Activated T-helper 2 cell treated with anti-CD3 and anti-CD28 coated beads, Interferon-gamma antibody, Interleukin-2, Interleukin-4, amounts not matched to agents 10 μg/mL and 5 μg/mL and 100 μg/mL, durations not matched to agents 14 hours and 24 hours and 36 hours (primary cell): ENCODE results near the gene ABCA4. TPM values are rescaled to one million over a fixed set of nuclear protein-coding genes. Genes with fewer than 3 reads are reported as not detected.

Experiments
- DNase-seq: peaks from one replicate; pipeline ENCODE4 v3.0.0; 2021; ENCODE audit warnings: low spot score
- H3K27ac Mint-ChIP-seq: one replicate; pipeline ENCODE4 v1.8.0; 2021; ENCODE audit warnings: mixed read lengths
- H3K27me3 Mint-ChIP-seq: one replicate; pipeline ENCODE4 v1.8.0; 2021; ENCODE audit warnings: low read depth, mixed read lengths
- H3K36me3 Mint-ChIP-seq: one replicate; pipeline ENCODE4 v1.8.0; 2021; ENCODE audit warnings: low read depth, mixed read lengths
- H3K4me1 Mint-ChIP-seq: one replicate; pipeline ENCODE4 v1.8.0; 2021; ENCODE audit warnings: low read depth, mixed read lengths
- H3K4me3 Mint-ChIP-seq: one replicate; pipeline ENCODE4 v1.8.0; 2021; ENCODE audit warnings: low read depth, mild to moderate bottlenecking, moderate library complexity, mixed read lengths
- H3K9me3 Mint-ChIP-seq: one replicate; pipeline ENCODE4 v1.8.0; 2021; ENCODE audit warnings: mixed read lengths
- intact Hi-C: fragments of 100-400 bp; cut with micrococcal nuclease; formaldehyde crosslinking; loops from one replicate; pipeline ENCODE4 v1.15.1; 2023
- total RNA-seq: library from RNA; stranded (reverse); gene quantifications from 2 replicates; pipeline ENCODE4 v1.2.3, GENCODE V29; 2022

ABCA4 gene
- total RNA-seq, 1 donor from 2014 or later = not detected

DNA sequence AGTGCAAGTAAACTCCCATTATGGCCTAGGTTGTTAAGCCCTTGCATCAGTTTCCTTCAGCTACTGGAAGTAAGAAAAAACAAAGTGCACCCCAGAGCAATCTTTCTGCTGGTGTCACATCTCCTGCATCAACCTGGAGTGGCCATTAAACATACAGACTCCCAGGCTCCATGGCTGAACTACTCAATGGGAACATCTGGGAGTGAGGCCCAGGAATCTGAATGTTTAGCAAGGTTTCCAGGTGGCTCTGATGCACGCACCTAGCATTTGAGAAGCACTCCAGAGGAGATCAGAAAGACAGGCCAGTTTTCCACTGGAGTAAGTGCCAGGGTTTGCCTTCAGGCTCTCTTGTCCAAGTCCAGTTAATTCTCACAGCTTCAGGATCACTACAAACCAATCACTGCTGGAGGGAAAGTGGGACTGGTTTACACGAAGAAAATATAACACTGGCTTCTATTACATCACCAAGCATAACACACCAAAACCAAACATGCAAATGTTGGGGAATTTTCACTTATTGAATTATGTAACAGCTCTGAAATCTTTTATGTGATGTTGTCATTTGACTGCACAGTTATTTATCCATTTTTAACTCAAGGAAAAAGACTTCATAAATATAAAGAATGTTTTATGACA, 22.3 kb upstream of the ABCA4 start:
- Mint-ChIP-seq H3K4me3 (no peak overlapping the region), H3K36me3 (no peaks in the 10 kb centered on the region), H3K27ac (no peak overlapping the region), H3K9me3 (no peaks in the 10 kb centered on the region), H3K4me1 (no peaks in the 10 kb centered on the region), H3K27me3 (peaks cover 2% of the 10 kb centered on the region)
- intact Hi-C loops = no loop called here
- no peak for DNase-seq

GRCh38 chr1:94142583-94142982, 21.6 kb upstream of the ABCA4 start:
- Mint-ChIP-seq H3K9me3 (no peaks in the 10 kb centered on the region), H3K27me3 (peaks cover 2% of the 10 kb centered on the region), H3K27ac (no peak overlapping the region), H3K4me1 (no peaks in the 10 kb centered on the region), H3K4me3 (no peak overlapping the region), H3K36me3 (no peaks in the 10 kb centered on the region)
- DNase-seq = no peak
- intact Hi-C loops = no loop called here

DNA sequence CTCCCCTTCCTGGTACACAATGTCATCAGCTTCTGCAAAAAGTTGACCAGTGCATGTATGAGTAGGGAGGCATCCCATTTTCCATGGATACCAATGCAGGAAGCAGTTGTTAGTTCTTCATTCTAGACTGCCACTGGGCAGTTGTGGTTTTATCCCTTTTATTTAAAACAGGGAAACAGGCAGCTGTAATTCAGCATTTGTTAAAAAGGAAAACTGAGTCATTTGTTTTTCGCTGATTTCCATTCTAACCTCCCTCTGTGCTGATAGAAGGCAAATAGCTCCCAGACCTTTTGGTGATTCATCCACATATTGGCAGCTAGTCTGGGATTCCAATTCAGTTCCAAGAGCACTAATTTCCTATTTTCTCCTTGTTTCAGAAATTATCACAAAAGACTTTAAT, 21.1 kb upstream of the ABCA4 start:
- Mint-ChIP-seq H3K27me3 (no peaks in the 10 kb centered on the region), H3K9me3 (no peaks in the 10 kb centered on the region), H3K4me1 (no peaks in the 10 kb centered on the region), H3K4me3 (no peak overlapping the region), H3K36me3 (no peaks in the 10 kb centered on the region), H3K27ac (no peak overlapping the region)
- intact Hi-C loops = no loop called here
- no peak for DNase-seq

GRCh38 chr1:94132111-94132510, 11.2 kb upstream of the ABCA4 start:
- peaks cover 4% of the 10 kb centered on the region for H3K9me3 Mint-ChIP-seq
- DNase-seq = no peak

DNA sequence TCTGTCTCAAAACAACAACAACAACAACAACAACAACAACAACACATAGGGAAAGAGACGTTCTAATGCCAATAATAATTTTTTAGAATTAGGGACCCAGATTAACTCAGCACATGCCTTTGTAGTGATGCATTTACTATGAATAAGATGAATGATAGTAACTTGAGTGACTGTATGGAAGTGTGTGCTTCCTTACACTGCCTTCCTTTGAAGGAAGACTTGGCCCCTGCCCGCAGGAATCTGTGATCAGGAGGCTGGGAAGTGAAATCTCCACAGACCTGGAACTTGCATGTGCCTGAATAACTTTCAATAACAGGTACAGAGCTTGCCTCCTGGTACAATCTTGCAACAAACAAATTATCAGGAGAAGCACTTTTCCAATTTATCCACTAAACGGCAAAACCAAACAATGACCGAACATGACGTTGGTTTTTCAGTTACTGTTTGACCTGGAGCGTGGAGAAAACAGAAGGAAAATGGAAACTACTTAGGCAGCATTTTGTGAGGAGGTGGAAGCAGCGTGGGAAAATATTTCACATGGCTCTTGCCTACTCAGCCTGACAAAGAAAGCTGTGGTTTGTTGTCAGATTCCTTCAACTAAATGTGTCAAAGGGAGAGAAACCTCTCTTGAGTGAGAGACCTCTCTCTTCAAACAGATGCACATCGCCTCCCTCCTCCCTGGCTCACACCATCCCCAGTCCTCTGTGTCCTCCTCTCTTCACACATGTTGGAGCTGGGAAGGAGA, 10.1 kb upstream of the ABCA4 start:
- no peaks in the 10 kb centered on the region for H3K36me3 Mint-ChIP-seq
- H3K9me3 Mint-ChIP-seq = peaks cover 4% of the 10 kb centered on the region
- H3K27ac Mint-ChIP-seq = no peak overlapping the region
- H3K4me3 Mint-ChIP-seq = no peak overlapping the region
- DNase-seq = no peak
- intact Hi-C loops = no loop called here
- peaks cover 3% of the 10 kb centered on the region for H3K27me3 Mint-ChIP-seq
- no peaks in the 10 kb centered on the region for H3K4me1 Mint-ChIP-seq

More at GRCh38 chr1:94132111-94132510, 11.2 kb upstream of the ABCA4 start:
- no peak overlapping the region for H3K27ac Mint-ChIP-seq
- no peak overlapping the region for H3K4me3 Mint-ChIP-seq
- intact Hi-C loops = no loop called here
- H3K27me3 Mint-ChIP-seq = peaks cover 3% of the 10 kb centered on the region
- H3K36me3 Mint-ChIP-seq = no peaks in the 10 kb centered on the region
- H3K4me1 Mint-ChIP-seq = no peaks in the 10 kb centered on the region

- no peak for DNase-seq
- no peaks in the 10 kb centered on the region for H3K36me3 Mint-ChIP-seq
- H3K9me3 Mint-ChIP-seq = no peaks in the 10 kb centered on the region
- no peaks in the 10 kb centered on the region for H3K4me1 Mint-ChIP-seq
- H3K4me3 Mint-ChIP-seq = no peak overlapping the region
- no peak overlapping the region for H3K27ac Mint-ChIP-seq
- intact Hi-C loops = no loop called here
- peaks cover 3% of the 10 kb centered on the region for H3K27me3 Mint-ChIP-seq
Observed at GRCh38 chr1:94126651-94127050, 5.7 kb upstream of the ABCA4 start.

DNA sequence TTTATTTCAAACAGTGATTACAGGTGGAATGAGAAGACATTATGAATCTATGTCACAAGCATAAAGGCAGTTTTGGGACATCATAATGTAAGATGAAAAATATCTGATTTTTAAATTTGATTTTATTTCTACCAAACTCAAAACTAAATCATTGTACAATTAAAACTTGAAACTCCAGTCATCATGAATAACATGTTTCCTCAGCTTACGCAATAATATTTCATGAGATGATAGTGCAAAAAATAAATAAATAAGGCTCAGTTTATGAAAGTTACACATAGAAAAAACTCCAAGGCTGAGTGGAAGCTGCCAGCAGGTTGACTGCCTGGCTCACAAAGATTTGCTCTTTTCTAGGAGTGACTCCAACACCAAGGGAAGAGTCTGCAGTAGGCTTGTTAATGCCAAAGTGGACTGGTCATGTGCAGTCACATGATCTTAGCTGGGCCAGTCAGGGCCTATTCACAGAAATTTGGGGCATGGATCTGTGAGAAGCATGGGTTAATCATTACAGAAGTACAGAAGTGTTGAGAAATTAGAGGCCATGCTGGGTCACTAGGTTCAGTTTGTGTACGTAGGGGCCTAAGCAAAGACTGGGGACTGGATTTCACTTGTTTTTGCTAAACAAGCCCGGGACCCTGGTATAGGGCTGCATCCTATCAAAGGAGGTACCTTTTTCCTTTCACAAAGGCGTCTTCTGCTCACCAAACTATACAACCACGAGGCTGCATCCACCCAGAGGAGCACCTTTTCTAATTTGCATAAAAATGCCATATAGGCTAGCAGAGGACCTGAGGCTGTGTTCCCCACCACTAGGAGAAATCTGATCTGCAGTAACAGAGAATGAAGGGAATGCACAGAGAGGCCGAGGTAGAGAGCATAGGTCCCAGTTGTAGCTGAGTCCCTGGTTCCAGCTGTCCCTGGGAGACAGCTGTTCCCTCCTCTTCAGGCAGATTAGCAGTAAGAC, 4.9 kb upstream of the ABCA4 start:
- intact Hi-C loops = no loop called here
- Mint-ChIP-seq H3K27ac (no peak overlapping the region), H3K27me3 (peaks cover 3% of the 10 kb centered on the region), H3K36me3 (no peaks in the 10 kb centered on the region), H3K9me3 (no peaks in the 10 kb centered on the region), H3K4me1 (no peaks in the 10 kb centered on the region), H3K4me3 (no peak overlapping the region)
- no peak for DNase-seq

- no peak overlapping the region for H3K4me3 Mint-ChIP-seq
- DNase-seq = no peak
- H3K27me3 Mint-ChIP-seq = peaks cover 3% of the 10 kb centered on the region
- no peaks in the 10 kb centered on the region for H3K9me3 Mint-ChIP-seq
- H3K36me3 Mint-ChIP-seq = no peaks in the 10 kb centered on the region
- H3K27ac Mint-ChIP-seq = no peak overlapping the region
- intact Hi-C loops = no loop called here
- H3K4me1 Mint-ChIP-seq = no peaks in the 10 kb centered on the region
Observed at GRCh38 chr1:94124538-94124937, 3.6 kb upstream of the ABCA4 start.

DNA sequence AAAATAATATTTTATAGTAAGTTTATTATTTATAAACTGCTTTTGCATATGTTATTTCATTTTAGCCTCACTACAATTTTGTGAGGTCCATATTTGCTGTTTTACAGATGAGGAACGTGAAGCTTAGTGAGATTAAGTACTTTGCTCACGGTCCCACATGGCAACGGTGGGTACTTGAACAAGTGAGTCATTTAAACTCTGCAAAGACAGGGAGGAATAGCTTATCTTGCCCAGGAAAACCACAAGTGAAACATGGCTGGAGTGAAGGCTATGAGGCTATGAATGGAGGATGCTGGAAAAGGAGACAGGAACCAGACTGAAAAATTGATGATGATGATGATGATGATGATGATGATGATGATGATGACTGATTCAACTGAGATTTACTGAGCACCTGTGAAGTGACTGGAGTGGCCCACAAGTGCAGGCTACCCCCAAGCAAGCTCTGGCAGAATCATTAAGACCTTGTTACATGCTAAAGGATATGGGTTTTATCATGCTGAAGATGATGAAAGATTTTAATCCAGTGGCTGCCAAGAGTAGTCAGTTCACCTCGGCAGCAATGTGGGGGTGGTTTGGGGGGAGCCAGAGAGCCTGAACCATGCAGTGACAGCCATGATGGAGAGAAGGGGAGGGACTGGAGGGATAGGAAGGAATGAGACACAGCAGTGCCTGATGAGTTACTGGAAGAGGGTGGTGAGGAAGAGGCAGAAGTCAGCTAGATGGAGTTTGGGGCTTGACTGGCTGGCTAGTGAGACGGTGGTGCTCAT, 1.4 kb upstream of the ABCA4 start:
- no peak overlapping the region for H3K4me3 Mint-ChIP-seq
- H3K27me3 Mint-ChIP-seq = no peaks in the 10 kb centered on the region
- intact Hi-C loops = no loop called here
- no peaks in the 10 kb centered on the region for H3K9me3 Mint-ChIP-seq
- no peaks in the 10 kb centered on the region for H3K36me3 Mint-ChIP-seq
- H3K27ac Mint-ChIP-seq = no peak overlapping the region
- no peak for DNase-seq
- no peaks in the 10 kb centered on the region for H3K4me1 Mint-ChIP-seq

- H3K27ac Mint-ChIP-seq = no peak overlapping the region
- no peak for DNase-seq
- no peaks in the 10 kb centered on the region for H3K9me3 Mint-ChIP-seq
- no peaks in the 10 kb centered on the region for H3K36me3 Mint-ChIP-seq
- no peaks in the 10 kb centered on the region for H3K27me3 Mint-ChIP-seq
- H3K4me1 Mint-ChIP-seq = no peaks in the 10 kb centered on the region
- no peak overlapping the region for H3K4me3 Mint-ChIP-seq
- intact Hi-C loops = no loop called here
Observed at GRCh38 chr1:94121411-94121821, 468 bp upstream of the ABCA4 start.

DNA sequence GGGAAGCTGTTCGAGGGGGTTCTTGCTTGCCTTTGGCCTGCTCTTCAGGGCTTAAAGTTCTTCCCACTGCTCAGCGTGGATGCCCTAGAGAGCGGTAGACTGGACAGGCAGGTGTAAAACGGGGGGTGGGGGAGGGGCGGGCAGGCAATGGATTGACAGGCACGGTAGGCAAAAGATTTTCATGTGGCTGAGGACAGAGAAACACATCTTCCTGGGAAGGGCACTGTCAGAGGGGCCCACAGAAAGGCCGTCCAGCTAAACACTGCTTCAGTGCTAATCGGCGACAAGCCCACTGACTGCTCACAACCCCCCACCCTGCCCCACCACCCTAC, 412 bp downstream of the ABCA4 start:
- no peak overlapping the region for H3K27ac Mint-ChIP-seq
- H3K4me3 Mint-ChIP-seq = no peak overlapping the region

GRCh38 chr1:94119796-94120569, 965 bp downstream of the ABCA4 start:
- no peaks in the 10 kb centered on the region for H3K36me3 Mint-ChIP-seq
- no peaks in the 10 kb centered on the region for H3K27me3 Mint-ChIP-seq
- H3K9me3 Mint-ChIP-seq = no peaks in the 10 kb centered on the region
- H3K4me1 Mint-ChIP-seq = no peaks in the 10 kb centered on the region
- H3K27ac Mint-ChIP-seq = no peak overlapping the region
- DNase-seq = no peak
- H3K4me3 Mint-ChIP-seq = no peak overlapping the region
- intact Hi-C loops = no loop called here

More for the DNA sequence above, 412 bp downstream of the ABCA4 start:
- H3K36me3 Mint-ChIP-seq = no peaks in the 10 kb centered on the region
- no peaks in the 10 kb centered on the region for H3K4me1 Mint-ChIP-seq
- H3K27me3 Mint-ChIP-seq = no peaks in the 10 kb centered on the region
- H3K9me3 Mint-ChIP-seq = no peaks in the 10 kb centered on the region
- DNase-seq = no peak
- intact Hi-C loops = no loop called here
